Kidney capillary endothelial cell (primary cell): ENCODE data around the gene S1PR3.

ENCODE experiments used
- DNase-seq: peaks from one replicate; pipeline ENCODE4 v3.0.0-alpha.2; 2018; ENCODE audit warnings: low spot score

S1PR3 gene

DNA sequence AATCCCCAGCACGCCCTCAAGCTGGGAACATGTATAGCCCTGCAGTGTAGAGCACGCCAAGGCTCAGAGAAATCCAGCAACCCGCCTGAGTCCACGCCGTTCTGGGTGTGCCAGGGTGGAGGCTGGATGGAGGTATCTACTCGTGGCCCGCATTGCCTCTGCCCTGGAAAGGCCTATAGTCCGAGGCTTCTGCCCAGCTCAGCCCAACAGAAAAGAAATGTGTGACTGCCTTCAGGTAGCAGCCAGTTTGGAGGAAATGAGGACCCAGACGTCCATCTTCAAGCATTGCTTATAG, 18.2 kb downstream of the S1PR3 start:
- no peak for DNase-seq

DNA sequence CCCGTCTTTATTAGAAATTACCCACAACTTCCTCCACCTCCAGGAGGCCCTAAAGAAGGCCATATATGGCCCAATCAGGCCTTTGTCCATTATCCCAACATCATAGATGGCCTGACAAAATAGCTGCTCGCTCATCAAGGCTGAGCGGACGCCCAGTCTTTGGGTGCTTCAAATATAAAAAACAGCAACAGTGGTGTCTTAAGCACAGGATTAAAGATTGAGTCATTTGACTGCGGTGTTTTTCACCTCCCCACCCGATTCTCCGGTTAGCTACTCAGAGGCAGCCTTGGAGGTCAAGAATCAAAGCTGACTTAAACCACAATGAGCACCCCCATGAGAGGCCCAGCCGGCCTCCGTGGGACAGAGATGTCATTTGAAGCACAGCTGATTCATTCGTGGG, 18.8 kb downstream of the S1PR3 start:
- DNase-seq: no peak

DNA sequence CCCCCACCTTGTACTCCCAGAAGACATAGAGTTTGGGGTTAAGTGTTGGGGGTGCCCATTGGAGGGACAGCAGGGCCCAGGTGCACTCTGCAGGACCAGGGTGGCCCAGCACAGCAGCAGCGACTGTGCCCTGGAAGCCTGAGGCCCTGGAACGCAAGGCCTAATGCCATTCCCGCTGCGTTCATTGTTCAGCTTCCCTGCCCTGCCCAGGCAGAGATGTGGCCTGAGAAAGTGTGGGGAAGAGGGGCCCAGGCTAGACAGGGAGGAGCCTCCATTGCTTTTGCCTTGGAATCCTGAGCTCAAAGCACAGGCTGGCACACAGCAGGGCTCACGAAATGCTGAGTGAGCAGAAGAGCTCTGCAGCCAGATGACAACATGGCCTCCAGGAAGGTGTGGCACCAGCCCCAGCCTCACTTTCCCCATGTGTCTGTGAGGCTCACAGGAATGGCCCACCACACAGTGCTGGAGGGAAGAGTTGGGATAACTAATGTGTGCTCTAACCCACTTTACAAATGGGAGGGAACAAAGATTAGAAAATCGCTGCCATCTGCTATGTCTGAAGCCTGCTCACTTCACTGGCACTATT, 19.4 kb downstream of the S1PR3 start:
- DNase-seq: no peak

DNA sequence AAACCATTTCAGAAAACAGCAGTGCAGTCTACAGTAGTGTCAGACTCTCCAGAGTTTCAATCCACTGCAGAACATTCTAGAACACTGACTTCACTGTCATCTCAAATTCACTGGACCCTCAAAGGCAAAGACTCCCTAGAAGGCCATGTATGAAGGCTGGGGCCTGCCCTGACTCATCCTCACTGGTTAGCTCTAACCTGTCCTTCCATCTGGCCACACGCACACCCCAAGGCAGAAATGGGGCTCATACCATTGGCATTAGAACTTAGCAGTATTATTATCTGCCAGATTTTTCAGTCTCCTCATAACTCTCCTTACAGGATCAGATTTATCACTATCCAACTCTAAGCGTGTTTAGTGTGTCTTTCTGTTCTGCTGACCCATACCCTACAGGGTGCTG, 20.4 kb downstream of the S1PR3 start:
- no peak for DNase-seq

DNA sequence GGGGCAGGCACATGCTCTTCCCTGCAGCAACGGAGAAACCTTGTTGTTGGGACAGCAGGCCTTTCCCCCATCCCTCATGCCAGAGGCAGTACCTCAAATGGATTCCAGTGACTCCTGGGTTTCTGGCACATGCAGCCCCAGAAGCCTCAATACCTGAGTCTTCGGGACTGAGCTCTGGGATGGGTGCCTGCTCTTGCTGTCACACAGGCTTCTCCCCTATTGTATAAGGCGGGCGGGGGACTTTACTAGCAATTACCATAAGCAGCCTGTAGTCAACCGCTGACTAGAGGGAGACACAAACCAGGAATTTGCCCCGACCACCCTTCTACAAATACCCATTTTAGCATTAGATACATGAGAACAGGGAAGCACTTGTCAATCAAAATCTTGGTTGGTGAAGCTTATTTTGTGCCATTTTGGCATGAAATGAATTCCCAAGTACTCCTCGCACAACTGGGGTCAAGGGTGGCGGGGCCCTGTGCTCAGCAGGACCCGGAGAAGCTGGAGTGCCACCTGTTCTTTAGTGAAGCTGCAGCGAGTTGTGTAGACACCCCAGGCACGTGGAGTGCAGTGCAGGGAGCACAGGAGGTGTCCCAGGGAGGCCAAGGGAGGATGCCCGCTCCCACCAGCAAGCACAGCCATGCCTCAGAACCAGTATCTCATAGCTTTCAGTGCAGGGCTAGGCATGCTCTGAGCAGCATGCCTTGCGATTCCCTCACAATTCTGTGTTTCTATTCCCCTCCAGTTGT, 21.2 kb downstream of the S1PR3 start:
- DNase-seq: no peak

DNA sequence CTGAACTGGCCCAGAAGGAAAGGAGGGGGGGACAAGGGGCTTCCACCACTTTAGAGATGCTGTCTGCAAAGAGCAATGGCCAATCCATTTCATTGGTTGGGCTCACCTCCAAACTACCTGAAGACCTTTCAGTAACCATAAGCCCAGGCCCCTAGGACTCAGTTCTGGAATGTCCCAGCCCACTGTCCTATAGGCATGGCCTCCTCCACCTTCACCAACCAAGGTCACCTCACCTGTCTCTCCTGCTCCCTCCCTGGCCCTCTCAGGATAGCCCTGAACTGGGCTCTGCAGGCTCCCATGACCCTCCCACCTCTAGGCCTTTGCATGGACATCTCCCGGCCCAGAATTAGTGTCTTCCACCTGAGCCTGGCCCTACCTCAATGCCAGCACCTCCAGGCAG, 22.4 kb downstream of the S1PR3 start:
- DNase-seq: no peak

DNA sequence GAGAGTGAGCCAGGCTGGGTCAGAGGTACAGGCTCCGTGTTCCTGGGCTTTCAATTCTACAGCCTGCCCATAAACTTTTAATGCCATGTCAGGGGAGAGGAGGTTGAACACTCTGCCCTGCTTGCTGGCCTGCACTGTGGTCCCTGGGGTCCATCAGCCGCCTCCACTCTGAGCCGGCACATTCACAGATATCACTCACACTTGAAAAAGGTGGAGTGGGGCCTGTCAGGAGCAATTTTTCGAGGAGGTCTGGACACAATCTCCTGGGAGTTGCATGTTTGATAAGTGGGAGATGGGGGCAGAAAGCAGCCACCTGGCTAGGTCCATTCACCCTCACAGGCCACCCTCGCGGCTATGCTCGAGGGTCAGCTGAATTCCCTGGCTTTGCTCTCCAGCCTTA, 22.9 kb downstream of the S1PR3 start:
- DNase-seq: no peak

DNA sequence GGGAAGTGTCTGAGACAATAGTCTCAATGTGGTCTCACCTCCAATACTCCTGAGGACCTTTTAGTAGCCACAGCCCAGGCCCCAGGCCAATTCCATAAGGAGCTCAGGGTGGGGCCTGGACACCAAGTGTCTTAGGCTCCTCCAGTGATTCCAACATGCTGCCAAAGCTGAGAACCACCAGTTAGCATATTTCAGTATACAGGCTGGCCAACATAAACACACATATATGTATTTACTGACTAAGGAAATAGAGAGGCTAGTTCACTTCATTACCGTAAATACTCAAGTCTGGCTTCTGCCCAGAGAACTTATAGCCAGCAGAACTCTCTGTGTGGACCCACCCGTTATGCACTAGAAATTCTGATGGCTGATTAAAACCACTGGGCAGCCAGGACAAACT, 24.1 kb downstream of the S1PR3 start:
- DNase-seq: no peak

DNA sequence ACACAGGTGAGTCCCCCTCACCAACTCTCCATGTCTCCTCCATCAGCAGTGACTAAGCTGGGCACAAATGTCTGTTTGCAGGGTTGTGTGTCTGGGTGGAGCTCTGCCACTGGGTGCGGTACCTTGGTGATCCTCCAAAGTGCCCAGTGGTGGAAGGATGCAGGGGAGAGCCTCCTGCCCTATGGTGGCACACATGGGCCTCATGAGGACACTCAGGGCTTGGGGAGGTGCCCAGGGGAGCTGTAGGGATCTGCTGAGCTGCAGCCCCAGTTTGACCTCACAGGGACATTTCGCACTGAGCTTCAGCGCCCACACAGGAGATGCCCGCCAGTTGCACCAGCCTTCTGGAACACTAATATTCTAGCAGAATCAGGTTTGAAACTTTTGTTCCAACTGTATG, 29.5 kb downstream of the S1PR3 start:
- no peak for DNase-seq

DNA sequence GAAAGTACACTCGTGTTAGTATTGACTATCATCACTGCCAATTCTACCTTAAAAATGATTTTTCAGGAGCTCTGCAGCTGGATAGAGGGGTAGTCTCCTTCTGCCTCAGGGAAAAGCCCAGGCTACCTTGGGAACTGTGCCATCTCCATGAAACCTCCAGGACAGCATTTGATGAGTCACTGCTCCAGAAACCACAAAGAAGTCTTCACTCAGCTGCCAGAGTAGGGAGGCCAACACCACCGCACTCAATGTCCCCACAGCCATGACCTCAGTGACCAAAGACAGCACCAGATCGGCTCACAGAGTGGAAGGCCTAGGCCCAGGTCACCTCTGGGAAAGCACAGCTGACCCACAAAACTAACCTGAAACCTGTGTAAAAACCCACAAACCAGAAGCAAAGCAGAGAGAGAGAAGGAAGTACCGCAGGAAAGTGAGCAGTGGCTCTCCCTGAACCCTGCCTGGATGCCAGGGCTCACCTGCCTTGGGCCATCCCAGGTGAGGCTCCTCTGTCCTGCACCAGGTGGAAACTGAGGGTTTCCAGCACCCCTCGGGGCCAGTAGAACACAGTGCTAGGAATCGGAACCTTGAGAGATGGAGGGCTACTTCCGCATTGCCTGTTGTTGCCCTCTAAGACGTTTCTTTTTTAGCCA, 30.0 kb downstream of the S1PR3 start:
- DNase-seq: no peak

DNA sequence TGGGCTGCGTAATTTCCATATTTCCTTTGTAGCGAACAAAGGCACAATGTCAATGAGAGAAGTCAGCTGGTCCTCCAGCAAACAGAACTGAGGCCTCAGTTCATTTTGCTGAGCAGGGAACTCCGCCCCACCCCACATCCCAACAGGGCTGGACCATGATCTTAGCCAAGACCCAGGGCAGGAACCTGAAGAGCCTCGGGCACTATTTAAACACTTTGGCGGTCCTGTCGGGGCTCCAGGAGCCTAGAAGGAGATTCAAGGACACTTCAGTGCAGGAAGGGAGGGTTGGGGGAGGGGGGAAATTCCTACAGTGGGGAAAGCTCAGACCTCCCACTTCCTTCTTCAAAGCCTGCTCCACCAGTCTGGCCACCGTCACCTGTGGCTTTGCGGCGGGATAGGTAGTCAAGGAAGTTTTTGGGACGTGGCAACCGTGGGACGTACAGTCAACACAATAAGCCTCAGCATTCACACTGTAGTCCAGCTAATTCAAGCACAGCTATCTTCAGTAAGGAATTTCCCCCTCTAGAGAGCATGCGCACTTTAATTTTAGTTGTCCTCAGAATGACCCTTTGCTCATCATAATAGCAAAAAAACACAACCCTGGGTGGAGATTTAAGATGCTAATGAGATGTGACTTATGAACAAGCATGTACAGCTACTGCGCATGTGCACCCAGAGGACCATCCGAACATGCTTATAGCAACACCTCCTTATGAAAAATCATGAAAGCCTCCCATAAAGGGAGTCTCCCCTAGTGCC, 30.9 kb downstream of the S1PR3 start:
- DNase-seq: no peak

DNA sequence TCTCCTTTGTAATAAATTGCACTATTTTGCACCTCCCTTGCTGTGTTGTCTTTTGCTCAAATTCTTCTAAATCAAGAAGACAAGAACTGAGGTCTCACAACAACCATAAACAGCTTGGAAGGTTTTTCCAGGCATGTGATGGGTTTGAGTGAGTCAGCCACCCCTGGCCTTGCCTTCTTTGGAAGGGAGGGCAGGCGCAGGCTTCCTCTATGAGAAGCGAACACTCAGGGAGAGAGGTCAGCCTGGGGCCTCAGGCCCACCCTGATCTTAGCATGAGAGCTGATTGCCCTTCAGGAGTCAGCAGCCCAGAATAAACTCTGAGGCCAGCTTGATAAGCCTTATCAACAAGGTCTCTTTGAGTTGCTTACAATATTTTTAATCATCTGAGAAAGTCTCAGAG, 31.6 kb downstream of the S1PR3 start:
- no peak for DNase-seq

DNA sequence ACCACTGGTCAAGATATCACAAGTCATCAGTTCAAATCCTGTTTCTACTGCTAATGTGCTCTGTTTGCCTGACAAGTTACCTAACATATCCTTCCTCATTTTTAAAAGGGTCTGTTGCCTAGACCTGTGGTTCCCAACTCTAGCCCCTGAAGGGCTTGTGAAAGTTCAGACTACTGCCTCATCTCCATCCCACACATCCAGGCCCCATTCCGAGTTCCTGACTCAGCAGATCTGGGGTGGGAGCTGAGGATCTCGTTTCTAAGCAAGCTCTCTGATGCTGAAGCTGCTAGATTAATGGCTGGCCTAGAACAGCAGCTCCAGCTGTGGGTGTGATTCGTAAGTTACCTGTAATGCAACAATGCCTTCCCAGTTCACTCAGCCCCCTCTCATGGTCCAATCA, 32.5 kb downstream of the S1PR3 start:
- DNase-seq: no peak

DNA sequence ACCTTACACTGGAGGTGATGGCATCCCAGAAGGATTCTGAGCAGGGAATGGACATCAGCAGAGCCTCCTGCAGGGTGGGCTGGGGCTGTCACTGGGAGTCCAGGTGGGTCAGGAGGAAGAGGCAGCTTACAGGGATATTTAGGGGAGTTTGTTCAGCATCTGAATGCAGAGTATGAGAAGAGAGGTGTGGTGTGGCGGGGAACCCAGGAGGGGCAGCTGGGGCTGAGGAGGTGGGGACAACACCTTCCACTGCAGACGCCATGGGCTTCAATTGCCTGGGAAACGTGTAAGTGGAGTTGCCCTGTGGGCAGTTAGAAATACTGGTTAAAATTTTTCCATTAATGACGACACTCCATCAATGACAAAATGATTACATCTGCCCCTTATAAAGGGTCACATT, 33.5 kb downstream of the S1PR3 start:
- no peak for DNase-seq

DNA sequence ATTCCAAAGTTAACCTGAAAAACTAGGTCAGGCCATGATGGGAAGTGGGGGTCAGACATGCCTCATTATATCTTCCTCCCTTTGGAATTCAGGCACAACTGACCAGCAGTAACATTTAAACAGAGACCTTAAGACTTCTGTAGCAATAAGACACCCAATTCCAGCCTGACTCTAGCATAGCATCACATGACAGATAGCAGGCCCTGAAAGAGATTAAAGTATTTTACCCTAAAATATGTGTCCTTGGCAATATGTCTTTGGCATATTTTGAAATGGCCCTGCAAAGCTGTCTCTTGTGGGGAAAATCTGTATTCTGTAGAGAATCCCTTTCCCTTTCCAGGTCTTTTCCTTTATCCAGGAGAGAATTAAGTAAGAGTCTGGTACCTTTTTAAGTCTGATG, 34.3 kb downstream of the S1PR3 start:
- no peak for DNase-seq

DNA sequence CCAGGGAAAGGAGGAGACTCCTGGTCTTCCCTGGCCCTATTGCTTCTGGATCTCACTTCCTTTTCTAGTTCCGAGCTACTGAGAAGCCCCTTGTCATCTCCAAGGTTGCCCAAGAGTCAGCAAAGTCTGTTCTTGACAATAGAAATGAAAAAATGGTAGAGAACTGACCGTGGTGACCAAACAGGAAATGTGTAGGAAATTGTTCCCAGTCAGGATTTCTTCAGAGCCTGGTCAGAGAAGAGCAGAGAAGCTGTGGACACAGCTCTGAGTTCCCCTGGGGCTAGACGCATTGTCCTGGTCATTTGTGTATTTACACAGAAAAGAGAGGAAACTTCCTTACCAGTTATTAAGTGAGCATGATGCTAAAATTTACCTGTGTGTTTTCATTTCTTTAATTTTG, 35.6 kb downstream of the S1PR3 start:
- peak; percentile 11 for DNase-seq

DNA sequence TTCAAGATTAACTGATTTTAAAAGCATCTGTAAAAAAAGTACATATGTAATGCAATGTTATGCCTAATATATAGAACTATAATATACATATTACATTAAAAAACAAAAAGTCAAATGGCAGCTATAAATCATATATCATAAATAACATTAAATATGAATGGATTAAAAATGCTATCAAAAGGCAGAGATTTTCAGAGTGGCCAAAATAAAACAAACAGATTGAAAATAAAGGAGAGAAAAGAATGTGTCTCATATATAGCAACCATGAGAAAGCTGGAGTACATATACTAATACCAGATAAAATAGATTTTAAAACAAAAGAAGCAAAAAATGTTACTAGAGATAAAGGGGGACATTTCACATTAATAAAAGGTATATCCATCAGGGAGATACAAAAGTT, 38.5 kb downstream of the S1PR3 start:
- DNase-seq: no peak

DNA sequence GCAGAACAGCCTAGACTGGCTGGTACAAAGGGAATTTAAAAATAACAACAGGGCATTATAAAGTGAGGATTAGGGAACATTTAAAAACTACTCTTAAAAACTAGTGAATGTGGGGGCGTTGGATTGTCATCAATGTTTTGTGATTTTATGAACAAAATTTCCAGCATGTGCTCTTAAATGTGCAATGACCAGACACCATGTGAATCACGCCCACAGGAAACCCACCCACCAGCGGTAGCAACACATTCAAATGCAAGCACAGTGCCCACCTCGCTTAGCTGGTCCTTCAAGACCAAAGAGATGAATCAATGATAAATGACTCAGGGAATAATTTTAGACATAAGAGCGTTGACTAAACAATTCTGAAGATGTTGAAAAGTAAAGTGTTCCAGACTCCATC, 40.9 kb downstream of the S1PR3 start:
- DNase-seq: no peak

DNA sequence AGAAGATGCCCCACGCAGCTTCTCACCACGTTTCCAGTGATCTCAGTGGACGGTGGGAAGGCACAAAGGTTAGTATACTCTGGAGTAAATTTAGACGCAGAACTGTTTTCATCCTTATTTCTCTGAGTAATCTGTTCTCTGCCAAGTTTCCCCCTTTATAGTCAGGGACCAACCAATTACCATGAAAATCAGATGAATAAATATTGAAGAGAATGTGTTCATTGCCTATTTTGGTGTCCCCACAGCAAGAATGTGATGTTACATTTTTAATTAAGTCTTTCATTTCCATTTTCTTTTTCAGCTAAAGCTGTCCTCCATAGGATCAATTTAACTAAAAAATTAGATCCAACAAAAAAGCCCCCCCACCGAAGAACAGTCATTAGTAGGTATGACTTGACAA, 41.4 kb downstream of the S1PR3 start:
- DNase-seq: no peak

DNA sequence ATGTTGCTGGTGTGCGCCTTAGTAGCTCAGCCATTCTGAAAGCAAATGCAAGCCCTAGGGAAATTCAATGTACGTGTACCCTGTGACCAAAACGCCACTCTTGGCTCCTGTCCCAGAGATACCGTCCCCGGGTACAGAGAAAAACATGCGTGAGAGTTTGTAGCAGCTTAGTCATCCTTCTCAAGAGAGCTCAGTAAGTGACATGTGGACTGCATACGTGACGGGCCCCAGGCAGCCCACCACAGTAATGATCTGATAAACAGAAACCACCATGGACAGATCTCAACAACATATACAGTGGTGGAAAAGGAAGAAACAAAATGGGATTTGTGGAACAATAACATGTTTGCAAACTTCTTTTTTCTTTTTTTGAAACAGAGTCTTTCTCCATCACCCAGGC, 45.1 kb downstream of the S1PR3 start:
- DNase-seq: no peak

DNA sequence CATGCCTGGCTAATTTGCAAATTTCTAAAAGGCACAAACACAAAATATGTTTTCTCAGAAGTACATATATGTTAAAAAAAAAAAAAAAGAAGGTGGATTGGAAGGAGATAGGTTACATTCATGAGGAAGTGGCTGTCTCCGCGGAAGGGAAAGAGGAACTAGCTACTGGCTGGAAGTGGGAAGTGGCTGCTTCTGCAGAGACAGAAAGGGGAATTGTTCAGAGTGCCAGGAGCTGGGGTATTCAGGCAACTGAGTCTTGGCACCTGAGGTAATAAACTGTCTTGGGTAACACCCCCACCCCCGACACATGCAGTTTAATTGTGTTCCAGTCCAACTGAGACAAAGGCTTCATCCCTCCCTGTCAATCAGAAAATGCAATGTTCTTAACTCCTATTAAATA, 45.6 kb downstream of the S1PR3 start:
- no peak for DNase-seq

DNA sequence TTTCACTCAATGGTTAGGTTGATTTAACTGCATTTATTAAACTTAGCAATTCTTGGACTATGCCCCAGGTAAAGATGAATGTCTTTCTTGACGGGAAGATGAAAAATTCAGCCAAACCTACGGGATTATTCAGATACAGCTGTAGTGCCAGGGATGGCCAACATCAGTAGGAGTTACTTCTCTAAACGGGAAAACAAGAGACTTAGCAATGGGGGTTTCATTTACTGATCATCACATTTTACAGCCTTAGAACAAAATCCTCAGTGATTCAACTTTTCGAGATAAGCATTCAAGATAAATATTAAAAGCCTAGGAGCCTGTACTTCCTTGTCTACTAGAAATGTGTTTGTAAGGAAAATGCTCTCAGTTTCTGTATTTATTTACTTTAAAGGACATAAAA, 46.1 kb downstream of the S1PR3 start:
- DNase-seq: no peak

DNA sequence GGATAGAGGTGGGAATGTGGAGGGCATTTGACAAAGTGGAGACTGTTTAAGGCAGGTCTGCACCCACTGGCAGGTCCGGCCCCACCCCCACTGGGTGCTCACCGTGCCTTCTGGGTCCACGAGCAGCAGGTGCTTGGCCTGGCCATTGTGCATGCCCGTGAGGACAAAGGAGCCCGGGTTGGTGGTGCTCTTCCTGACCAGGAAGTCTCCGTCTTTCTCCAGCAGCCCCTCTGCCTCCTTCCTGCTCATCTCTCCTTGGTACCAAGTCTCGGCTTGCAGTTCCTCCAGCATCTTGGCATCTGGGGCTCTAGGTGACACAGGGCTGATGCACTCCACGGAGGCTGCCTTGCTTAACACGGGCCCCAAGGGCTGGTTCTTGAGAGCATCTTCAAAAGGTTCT, 46.6 kb downstream of the S1PR3 start:
- no peak for DNase-seq
